GM18909 (cell line): Measurements from ENCODE around the gene NAB1.
"Not testable (repeated sequence)": the region's sequence is repeated elsewhere in the genome, so short reads cannot be mapped to it uniquely, and the experiment has no call there.

ENCODE experiments used
- ATAC-seq: cut with Tn5 transposase; IDR thresholded peaks from one replicate; pipeline ENCODE4 v1.9.1; 2021; ENCODE audit warnings: mild to moderate bottlenecking; ENCODE audit not compliant: unreplicated experiment, poor library complexity

The NAB1 gene, protein sequence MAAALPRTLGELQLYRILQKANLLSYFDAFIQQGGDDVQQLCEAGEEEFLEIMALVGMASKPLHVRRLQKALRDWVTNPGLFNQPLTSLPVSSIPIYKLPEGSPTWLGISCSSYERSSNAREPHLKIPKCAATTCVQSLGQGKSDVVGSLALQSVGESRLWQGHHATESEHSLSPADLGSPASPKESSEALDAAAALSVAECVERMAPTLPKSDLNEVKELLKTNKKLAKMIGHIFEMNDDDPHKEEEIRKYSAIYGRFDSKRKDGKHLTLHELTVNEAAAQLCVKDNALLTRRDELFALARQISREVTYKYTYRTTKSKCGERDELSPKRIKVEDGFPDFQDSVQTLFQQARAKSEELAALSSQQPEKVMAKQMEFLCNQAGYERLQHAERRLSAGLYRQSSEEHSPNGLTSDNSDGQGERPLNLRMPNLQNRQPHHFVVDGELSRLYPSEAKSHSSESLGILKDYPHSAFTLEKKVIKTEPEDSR

DNA sequence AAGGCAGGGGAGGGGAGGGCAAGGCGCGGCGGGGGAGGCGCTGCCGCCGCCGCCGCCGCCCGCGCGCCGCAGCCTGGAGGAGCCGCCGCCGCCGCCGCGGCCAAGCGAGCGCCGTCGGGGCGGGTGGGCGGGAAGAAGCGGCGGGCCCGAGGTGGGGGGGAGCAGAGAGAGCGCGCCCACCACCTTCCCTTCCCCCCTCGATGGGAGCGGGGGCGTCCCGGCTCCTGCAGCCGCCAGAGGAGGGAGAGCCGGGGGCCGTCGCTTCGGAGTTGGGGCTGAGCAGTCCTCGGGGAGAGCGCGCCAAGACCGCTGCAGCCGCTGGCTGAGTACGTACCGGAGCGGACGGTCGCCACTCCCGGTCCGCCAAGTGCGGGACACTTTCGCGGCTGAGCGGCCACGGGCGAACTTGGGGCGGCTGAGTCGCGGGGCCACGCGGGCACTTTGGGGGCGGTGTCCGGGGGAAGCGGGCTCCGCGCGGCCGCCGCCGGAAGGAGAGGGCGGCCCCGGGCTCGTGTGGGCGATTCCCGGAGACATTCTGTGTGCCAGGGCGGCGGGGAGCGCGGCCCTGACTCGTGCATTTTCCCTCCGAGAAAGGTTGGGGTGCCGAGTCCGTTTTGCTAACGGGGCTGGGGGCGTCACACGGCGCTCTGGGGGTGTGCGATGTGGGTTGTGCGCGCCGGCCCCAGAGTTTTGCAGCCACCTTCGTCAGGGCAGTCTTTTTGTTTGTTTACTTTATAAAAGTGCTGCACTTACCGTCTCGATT, at the start of gene NAB1:
TSS of gene NAB1 (plus strand) at position 49 of the 763 bp plus-strand sequence. CDS start 10,094 bp downstream, outside the sequence.
- ATAC-seq: peak; percentile 56

DNA sequence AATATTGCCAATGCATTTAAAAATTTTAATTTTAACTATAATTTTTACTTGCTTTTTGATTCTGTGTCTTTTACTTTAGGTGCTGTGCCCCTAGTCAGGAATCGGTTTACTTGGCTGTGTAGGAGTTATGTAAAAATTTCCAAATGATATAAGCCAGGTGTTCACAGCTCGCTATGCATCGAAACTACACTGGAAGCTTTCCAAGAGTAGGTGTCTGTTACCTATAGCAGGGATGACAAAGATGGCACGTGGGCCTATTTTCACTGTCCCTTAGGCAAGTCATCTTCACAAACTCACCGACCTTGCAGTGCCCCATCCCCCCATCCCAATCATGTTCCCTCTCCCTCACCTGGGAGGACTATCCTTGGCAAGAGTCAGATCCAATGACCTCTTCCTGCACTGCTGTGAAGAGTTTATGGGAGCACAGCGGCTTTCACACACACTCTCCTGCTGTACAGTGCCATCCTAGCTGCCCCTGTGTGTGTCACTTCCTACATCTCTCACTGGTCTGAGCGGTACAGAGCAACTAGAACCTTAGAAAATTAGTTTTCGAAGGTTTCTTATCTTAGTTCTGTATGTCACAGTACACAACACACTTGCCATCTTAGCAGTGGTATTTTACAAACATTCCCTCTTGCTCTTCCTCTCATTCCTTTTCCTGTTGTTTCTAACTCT, 49.2 kb upstream of the NAB1 start:
- no peak for ATAC-seq

DNA sequence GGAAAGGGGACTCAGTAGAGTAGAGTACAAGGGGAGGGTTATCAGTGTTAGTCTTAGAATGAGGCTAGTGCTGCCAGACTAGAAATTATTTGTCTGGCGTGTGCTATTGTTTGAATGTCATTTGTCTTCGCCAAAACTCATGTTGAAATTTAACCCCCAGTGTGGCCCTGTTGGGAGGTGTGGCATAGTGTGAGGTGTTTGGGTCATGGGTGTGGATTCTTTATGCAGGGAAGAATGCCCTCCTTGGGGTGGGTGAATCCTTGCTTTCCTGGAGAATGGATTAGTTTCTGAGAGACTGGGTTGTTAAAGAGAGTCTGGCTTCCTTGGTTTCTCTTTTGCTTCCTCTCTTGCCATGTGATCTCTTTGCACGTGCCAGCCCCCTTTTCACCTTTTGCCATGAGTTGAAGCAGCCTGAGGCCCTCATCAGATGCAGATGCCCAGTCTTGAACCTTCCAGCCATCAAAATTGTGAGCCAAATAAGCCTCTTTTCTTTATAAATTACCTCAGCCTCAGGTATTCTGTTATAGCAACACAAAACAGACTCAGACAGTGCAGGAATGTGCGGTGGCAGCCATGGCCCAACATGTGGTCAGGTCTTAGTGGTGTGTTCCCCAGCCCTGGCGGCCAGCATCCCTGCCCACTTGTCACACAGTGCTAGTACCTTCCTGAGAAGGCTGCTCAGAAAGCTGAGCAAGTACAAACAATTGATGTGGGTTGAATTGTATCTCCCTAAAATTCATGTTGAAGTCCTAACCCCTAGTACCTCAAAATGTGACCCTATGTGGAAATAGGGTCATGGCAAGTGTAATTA, 48.4 kb upstream of the NAB1 start:
- ATAC-seq: no peak

DNA sequence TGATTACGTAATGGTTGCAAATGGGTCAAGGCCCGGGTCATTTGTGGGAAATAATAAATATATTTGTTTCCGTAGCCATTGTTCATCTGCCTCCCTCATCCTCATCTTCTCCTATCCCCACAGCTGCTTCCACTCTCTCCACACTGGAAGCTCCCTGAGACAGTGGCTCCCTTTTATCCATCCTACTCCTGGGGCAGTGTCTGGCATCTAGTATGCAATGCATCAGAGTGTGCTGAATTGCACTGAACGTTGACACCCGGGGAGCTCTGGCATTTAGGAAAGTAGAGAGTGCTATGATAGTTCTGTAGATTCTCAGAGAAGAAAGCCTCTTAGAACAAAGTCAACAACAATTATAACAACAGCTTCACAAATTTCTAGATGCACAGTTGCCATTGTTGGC, 45.5 kb upstream of the NAB1 start:
- ATAC-seq: no peak

DNA sequence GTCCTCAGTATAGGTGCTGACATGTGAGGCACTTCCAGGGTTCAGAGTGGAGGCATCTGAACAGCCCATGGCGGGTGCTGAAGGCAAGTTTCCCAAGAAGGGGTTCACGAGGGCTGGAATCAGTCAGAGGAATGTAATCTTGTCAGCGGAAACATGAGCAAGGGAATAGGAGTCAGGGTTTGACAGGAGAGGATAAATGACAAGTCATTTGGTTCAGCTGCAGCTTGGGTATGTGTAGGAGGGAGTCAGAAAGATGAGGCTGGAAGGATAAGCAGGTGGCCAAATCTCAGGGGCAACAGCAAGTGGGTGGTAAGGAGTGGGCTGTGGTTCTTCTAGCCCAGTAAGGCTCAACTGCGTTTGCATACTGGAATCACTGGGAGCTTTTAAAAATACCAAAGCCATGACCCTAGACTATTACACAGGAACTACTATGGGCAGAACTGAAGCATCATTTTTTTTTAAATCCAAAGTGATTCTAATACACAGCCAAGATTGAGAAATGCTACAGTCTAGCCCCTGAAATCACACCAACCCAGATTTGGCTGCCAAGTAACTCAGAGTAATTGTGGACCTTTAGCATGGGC, 41.8 kb upstream of the NAB1 start:
- no peak for ATAC-seq

DNA sequence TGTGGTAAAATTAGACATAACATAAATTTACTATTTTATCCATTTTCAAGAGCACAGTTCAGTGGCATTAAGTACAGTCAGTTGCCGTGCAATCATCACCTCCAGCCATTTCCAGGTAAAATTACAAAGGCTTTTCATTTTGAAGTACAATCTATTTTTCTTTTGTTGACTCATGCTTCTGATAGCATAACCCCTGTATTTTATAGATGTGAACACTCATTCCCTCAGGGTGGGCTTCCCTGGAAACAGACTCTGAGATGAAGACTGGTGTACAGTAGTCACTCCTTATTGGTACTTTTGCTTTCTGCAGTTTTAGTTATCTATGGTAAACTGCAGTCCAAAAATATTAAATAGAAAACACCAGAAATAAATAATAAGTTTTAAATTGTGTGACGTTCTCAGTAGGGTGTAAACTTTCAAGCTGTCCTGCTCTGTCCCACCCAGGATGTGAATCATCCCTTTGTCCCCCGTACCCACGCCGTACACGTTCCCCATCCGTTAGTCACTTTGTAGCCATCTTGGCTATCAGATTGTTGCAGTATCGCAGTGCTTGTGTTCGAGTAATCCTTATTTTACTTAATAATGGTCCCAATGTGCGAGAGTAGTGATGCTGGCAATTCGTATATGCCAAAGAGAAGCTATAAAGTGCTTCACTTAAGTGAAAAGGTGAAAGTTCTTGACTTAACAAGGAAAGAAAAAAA, 41.1 kb upstream of the NAB1 start:
- ATAC-seq: no peak

DNA sequence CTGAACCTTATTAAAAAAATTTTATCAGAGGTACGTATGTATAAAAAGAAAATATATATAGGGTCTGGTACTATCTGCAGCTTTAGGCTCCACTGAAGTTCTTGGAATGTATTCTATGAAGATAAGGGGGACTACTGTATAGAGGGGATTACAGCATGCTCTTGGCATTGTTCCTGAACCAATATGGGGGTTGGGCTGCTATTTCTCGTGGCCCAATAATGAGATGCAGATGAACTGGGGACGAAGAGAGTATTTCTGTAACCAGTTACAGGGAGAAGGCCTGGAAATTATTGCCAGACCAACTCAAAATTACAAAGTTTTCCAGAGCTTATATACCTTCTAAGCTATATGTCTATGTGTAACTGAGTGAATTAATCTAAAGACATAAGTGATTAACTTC, 40.0 kb upstream of the NAB1 start:
- not testable (repeated sequence) for ATAC-seq

DNA sequence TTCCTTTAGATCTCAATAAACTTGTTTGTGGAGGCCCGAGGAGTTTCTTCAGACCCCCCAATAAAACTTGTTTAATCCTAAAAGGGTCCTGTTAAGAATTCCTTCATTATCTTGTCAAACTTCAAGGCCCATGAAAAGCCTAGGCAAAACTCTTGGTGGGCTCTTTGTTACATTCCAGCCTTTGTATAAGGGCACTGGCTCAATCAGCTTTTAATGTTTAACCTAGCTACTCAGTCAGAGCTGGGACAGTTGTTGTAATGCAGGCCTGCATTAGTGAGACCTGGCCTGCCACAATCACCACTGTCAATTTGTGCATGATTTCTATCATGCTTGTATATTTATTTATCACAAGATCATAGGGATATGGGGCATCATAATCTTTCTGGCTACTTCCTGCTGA, 39.5 kb upstream of the NAB1 start:
- not testable (repeated sequence) for ATAC-seq

DNA sequence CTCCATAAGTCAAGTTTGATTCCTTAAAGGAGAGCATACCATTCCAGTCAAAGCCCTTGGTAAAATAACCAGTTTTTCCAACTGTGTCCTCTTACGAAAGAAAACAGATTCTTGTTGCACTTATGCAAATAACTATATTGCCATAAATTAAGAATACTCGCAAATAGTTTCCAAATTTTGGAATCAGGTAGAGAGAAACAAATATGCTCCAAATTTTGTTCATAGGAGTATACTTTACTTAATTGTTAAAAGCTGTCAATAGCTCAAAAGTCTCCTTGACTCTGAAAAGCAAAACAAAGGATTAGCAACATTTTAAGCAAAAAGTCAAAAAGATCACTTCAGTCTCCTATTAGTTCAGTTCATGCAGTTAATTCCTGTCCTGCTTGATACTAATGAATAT, 38.4 kb upstream of the NAB1 start:
- ATAC-seq: not testable (repeated sequence)

DNA sequence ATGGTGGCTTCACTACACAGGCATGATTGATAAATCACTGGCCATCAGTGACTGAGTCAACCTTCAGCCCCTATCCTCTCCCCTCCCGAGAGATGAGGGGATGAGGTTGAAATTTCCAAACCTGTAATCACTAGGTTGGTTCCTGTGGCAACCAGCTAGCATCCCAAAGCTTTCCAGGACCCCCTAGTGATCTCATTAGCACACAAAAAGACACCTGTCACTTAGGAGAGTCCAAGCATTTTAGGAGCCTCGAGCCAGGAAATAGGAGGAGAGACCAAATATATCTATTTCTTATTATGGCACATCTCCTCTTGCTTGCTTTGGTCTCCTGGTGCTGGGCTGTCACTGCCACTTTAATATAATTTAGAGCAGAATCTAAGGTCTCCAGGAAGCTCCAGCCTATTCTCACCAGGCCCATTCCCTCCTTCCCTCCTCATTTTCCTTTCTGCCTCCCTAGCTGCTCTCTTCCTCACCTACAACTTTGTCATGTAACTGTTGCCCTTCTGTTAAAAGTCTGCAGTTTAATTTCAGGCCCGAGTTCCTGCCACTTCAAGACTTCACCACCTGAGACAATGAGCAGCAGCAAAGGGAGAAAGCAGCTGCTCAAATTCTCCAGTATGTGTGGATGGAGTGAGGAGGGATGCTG, 33.2 kb upstream of the NAB1 start:
- ATAC-seq: no peak

DNA sequence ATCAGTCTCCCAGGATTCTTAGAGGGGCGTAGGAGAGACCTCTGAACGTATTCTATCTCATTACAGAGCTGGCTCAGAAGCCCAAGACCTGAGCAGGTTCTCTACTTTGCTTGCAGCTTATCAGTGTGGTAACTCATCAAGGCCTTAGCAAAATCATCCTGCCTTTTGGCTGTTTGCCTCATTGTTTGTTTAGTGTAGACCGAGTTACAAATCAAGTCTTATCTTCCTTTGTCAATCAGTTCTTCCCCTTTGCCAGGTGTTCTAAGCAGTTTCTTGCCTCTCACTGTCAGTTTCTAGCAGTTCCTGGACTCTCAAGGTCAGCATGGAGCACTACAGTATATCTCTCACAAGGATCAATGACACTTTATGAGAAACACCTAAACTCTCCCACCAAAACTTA, 30.9 kb upstream of the NAB1 start:
- ATAC-seq: no peak

DNA sequence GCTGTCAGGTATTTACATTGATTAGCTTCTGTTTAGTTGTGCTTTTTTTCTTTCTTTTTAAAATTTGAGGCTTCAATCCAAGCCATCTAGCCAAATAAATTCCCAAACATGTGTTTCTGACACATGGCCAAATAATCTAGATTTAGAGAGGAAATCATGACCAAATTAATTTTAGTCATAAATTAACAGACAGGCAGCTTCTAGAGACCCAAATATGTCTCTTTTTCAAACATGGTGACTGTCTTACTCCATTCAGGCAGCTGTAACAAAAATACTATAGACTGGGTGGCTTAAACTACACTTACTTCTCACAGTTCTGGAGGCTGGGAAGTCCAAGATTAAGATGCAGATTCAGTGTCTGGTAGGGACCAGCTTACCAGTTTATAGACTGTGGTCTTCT, 23.2 kb upstream of the NAB1 start:
- no peak for ATAC-seq

DNA sequence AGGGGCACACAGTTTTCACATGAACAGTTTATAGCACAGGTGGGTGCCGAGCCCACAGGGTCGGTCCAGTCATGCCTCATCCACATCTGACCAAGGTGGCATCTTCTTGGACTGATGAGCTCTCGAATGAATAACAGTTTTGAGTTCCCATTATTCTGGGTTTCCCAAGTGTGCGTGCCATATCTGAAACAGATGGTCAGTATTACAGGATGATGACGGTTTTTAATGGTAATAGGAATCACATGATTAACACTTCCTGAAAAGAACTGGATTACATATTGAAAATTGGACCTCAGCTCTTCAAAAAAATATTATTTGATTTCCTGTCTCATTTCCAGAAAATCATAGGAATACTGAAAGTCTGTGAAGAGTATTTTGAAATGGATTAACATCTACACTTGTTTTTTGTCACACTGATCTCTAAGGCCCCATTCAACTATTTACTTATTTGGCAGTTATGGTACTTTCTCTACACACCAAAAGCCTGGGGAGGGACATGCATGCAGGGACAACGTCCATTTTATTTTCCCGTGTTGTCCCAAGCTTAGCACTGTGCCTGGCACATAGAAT, 22.2 kb upstream of the NAB1 start:
- ATAC-seq: no peak

DNA sequence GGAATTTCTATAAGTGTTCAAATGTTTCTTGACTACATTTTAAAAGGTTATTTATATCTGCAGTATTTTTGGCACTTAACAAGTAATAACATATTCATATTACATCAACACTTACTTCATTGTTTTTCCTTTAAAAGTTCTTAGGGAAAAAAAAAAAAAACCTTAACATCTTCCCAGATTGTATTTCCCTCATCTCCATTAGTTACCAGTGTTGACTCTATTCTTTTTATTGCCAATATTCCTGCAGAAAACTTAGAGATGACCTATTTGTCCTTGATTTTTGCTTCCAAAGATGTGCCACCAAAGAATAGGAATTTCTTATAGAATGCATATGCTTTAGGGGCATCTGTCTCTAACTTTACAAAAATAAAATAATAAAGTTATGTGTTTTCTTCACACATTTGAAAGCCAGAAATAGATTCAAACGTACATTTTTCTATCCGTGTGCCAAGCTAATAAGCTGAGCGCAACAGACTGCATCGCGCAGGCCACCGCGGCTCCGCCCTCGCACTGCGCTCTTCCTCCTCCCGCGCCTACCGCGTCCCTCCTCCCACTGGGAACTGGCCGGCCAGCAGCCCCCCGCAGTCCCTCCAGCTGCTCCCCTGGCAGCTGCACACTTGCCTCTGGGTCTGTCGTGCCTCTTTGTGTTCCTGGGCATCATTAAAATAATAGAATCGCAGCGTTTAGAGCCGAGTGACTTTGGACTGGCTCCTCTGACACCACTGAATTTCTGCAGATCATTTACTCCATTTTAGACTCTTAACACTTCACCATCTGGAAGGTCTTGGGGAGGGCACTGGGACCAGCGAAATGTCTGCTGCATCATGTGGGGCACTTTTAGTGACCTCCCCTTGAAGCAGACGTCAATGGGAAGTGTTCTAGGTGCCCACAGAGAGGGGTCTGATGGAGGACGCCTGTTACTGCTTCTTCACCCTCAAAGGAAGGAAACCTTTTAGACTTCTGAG, 21.2 kb upstream of the NAB1 start:
- ATAC-seq: peak; percentile 86

DNA sequence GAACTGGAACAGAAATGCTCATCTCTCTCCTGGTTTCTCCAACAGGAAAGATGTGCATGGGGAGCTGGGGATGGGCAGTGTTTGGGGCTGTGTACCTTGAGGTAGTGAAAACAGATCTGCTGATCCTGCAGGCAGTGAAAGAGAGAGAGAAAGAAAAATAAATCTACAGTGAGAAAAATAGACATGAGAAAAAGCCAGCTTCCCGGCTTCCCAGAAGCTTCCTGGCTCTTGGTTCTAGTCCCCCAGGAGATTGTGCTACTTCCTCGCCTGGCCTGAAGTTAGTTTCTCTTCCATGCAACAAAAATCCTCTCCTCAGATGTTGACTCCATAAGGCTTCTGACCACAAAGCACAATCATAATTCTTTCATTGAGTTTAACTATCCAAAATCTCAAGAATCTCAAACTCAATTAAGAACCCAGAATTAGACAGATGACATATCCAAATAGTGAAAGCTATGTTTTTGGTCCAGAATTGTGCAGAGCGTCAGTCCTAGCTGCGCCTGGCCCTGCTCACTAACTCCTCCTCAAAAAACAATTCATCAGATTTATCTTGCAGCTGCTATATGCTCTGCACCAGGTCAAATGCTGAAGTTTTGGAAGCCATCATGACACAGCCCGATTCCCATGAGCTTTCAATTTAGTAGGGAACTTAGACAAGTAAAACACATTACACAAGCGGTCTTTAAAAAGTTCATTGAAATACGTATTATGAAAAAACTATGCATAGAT, 20.1 kb upstream of the NAB1 start:
- no peak for ATAC-seq

DNA sequence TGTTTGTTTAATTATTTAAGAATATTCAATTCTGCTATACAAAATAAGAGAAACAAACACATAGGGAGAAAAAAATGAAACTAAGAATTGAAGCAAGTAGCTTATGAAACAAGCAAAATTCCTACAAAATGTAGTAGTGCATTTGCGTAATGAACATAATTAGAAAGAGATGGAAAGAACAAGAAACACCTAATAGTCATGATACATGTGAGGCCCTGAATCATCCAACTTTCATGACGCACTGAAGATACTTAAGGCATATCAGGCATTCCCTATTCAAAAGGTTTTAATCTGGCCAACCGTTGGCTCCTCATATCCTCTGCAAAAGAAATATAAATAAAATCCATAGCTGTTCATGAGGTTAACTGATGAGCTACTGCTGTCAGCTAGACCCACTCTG, 14.5 kb upstream of the NAB1 start:
- no peak for ATAC-seq

DNA sequence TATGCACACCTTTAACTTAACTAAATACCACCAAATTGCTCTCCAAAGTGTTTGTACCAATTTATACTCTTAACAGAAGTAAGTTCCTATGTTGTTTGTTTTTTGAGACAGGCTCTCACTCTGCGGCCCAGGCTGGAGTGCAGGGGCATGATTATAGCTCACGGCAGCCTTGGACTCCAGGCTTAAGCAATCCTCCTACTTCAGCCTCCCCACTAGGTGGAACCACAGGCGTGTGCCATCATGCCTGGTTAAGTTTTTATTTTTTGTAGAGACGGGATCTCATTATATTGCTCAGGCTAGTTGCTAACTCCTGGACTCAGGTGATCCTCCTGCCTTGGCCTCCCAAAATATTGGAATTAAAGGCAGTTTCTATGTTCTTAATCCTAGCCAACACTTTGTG, 13.1 kb upstream of the NAB1 start:
- no peak for ATAC-seq
